Activated naive CD4-positive, alpha-beta T cell treated with anti-CD3 and anti-CD28 coated beads, Interleukin-2, amount 50 U/mL, for 24 hours (primary cell): ENCODE measurements around the gene SSX4.
"Not testable (repeated sequence)": the region's sequence is repeated elsewhere in the genome, so short reads cannot be mapped to it uniquely, and the experiment has no call there.

Experiments used
- H3K27ac Mint-ChIP-seq: one replicate; pipeline ENCODE4 v1.8.0; 2021; ENCODE audit warnings: mild to moderate bottlenecking, mixed read lengths
- H3K27me3 Mint-ChIP-seq: one replicate; pipeline ENCODE4 v1.8.0; 2021; ENCODE audit warnings: mixed read lengths
- H3K36me3 Mint-ChIP-seq: one replicate; pipeline ENCODE4 v1.8.0; 2021; ENCODE audit warnings: mixed read lengths
- H3K4me1 Mint-ChIP-seq: one replicate; pipeline ENCODE4 v1.8.0; 2021; ENCODE audit warnings: mixed read lengths
- H3K4me3 Mint-ChIP-seq: one replicate; pipeline ENCODE4 v1.8.0; 2021; ENCODE audit warnings: mild to moderate bottlenecking, mixed read lengths
- H3K9me3 Mint-ChIP-seq: one replicate; pipeline ENCODE4 v1.8.0; 2021; ENCODE audit warnings: mixed read lengths

The SSX4 gene, protein sequence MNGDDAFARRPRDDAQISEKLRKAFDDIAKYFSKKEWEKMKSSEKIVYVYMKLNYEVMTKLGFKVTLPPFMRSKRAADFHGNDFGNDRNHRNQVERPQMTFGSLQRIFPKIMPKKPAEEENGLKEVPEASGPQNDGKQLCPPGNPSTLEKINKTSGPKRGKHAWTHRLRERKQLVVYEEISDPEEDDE

DNA sequence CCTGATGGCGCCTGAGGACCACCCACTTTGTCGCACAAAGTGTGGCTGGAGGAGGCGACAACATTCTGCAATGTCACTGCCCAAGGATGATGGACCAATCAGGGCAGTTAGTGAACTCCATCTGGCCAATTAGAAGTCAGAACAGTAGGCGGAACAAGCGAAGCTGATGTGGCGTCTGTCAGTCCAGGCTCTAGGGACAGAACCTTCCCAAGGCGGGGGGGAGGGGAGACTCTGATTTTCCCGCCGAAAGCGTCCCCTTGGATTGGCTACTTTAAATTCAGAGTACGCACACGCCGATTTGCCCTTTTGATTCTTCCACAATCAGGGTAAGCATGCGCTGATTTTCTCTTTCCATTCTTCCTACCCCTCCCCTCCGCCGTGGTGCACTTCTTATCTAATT is at the start of gene SSX4:
TSS of gene SSX4 (plus strand) at position 301 of the 400 bp plus-strand sequence. CDS start 515 bp downstream, outside the sequence.
- H3K4me1 Mint-ChIP-seq, H3K36me3 Mint-ChIP-seq, H3K9me3 Mint-ChIP-seq, H3K27me3 Mint-ChIP-seq, H3K4me3 Mint-ChIP-seq, H3K27ac Mint-ChIP-seq: not testable (repeated sequence)

DNA sequence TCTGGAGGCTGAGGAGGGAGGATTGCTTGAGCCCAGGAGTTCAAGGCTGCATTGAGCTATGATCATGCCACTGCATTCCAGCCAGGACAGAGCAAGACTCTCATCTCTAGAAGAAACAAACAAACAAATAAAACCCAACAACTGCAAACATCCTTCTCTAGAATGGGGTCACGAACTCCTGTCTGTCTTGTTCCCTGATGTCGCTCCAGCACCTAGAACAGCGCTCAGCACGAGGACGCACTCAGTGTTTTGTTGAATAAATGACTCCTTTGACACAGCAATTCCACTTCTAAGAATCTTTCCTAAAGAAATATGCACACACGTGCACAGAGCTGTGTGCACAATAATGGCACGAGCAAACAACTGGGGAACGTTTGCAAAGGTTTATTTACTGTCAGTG is 37.3 kb upstream of the SSX4 start:
- not testable (repeated sequence) for H3K4me1 Mint-ChIP-seq, H3K4me3 Mint-ChIP-seq, H3K36me3 Mint-ChIP-seq, H3K9me3 Mint-ChIP-seq, H3K27me3 Mint-ChIP-seq, H3K27ac Mint-ChIP-seq

DNA sequence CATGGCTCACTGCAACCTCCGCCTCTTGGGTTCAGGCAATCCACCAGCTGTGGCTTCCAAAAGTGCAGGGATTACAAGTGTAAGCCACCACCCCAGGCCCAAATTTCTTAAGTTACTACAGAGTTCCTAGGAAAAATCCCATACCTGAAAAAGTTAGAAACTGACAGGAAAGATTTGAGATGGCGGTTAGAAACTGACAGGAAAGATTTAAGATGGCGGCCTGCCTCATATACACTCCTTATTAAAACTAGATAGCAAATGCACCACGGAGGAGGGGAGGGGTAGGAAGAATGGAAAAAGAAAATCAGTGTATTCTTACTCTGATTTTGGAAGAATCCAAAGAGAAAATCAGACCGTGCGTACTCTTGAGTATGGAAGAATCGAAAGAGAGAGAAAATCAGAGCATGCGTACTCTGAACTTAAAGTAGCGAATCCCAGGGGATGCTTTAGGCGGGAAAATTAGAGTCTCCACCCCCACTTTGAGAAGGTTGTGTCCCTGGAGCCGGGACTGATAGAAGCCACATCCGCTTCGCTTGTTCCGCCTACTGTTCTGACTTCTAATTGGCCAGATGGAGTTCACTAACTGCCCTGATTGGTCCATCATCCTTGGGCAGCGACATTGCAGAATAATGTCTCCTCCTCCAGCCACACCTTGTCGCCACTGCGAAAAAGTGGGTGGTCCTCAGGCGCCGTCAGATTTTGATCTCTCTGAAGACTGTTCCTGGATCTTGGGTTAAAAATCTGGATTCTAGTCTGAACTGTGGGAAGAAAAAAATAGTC is 26.8 kb upstream of the SSX4 start, which contains the start of gene SSX3:
TSS of gene SSX3 (minus strand) at position 389 of the 780 bp plus-strand sequence. CDS start 1,454 bp downstream, outside the sequence.
- not testable (repeated sequence) for H3K27me3 Mint-ChIP-seq, H3K9me3 Mint-ChIP-seq, H3K4me1 Mint-ChIP-seq, H3K4me3 Mint-ChIP-seq, H3K27ac Mint-ChIP-seq, H3K36me3 Mint-ChIP-seq

DNA sequence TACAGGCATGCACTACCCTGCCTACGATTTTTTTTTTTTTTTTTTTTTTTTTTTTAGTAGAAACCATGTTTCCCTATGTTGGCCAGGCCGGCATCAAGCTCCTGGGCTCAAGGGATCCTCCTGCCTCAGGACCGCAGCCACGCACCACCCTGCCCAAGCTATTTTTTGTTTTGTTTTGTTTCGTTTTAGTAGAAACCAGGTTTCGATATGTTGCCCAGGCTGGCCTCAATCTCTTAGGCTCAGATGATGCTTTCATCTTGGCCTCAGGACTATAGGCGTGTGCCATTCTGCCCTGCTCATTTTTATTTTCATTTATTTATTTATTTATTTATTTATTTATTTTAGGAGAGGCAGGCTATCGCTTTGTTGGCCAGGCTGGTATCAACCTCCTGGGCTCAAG is 25.7 kb upstream of the SSX4 start:
- no peak overlapping the region for H3K4me3 Mint-ChIP-seq
- no peak overlapping the region for H3K27ac Mint-ChIP-seq
- H3K9me3 Mint-ChIP-seq = no peaks in the 10 kb centered on the region
- H3K27me3 Mint-ChIP-seq = no peaks in the 10 kb centered on the region
- H3K36me3 Mint-ChIP-seq = no peaks in the 10 kb centered on the region
- H3K4me1 Mint-ChIP-seq = no peaks in the 10 kb centered on the region

DNA sequence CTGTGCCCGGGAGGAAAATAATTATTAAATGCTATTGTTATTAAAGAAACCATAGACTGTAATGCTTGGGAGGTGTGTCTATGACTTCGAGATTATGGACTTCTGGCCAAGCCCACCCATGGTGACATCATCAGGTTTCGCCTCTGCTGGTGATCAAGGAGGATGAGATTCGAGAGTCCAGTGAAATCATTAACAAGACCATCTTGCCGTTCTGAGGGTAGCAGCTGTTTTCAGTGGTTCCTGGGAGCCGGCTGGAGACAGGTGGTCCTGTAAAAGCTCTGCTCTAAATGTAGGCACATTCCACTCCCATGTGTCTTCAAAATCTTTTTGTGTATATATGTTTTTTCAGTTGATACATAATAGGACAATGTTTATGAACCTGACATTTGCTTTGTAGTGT is 24.1 kb upstream of the SSX4 start:
- not testable (repeated sequence) for H3K4me1 Mint-ChIP-seq, H3K27me3 Mint-ChIP-seq, H3K27ac Mint-ChIP-seq, H3K9me3 Mint-ChIP-seq, H3K4me3 Mint-ChIP-seq, H3K36me3 Mint-ChIP-seq

DNA sequence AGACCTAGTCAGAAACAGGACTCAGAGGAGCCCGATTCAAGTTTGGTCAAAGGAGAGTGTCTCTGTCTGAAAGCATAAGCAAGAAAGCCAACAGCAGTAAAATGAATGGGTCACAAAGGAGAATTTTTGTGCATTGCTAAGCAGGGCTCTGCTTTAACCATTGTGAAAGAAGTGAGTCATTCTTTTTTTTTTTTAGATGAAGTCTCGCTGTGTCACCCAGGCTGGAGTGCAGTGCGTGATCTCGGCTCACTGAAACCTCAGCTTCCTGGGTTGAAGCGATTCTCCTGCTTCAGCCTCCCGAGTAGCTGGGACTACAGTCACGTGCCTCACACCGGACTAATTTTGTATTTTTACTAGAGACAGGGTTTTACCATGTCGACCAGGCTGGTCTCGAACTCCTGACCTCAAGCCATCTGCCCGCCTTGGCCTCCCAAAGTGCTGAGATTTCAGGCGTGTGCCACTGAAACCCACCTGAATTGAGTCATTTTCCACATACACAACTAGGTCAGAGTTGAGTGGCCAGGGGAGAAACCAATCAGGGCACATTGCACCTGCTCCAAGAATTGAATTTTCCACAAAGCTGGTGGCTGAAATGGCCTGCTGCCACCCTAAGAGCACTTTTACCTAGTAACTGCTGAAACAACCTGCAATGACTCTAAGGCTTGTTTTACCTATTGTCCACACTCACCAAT is 15.5 kb upstream of the SSX4 start:
- H3K36me3 Mint-ChIP-seq, H3K4me3 Mint-ChIP-seq, H3K4me1 Mint-ChIP-seq, H3K9me3 Mint-ChIP-seq, H3K27ac Mint-ChIP-seq, H3K27me3 Mint-ChIP-seq: not testable (repeated sequence)

DNA sequence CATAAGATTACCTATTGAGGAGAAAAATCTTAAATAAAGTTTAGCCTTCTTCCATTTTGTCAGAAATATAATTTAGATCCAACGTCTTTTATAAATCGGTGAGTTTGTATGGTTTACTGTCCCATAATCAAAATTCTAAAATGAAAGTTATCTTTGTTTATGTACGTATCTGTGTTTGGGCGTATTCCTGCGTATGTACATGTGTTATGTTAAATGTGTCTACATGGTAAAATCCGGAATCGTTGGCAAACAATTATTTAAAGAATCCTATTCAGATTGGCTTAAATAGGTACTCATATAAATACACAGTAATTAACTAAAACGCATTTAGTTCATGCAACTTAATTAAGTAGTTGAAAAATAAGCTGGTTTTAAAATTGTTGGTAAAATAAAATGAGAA is 12.9 kb upstream of the SSX4 start:
- H3K36me3 Mint-ChIP-seq, H3K4me1 Mint-ChIP-seq, H3K27ac Mint-ChIP-seq, H3K4me3 Mint-ChIP-seq, H3K27me3 Mint-ChIP-seq, H3K9me3 Mint-ChIP-seq: not testable (repeated sequence)

DNA sequence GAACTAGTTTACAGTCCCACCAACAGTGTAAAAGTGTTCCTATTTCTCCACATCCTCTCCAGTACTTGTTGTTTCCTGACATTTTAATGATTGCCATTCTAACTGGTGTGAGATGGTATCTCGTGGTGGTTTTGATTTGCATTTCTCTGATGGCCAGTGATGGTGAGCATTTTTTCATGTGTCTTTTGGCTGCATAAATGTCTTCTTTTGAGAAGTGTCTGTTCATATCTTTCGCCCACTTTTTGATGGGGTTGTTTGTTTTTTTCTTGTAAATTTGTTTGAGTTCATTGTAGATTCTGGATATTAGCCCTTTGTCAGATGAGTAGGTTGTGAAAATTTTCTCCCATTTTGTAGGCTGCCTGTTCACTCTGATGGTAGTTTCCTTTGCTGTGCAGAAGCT is 13.6 kb downstream of the SSX4 start:
- H3K9me3 Mint-ChIP-seq, H3K36me3 Mint-ChIP-seq, H3K4me3 Mint-ChIP-seq, H3K27ac Mint-ChIP-seq, H3K4me1 Mint-ChIP-seq, H3K27me3 Mint-ChIP-seq: not testable (repeated sequence)

DNA sequence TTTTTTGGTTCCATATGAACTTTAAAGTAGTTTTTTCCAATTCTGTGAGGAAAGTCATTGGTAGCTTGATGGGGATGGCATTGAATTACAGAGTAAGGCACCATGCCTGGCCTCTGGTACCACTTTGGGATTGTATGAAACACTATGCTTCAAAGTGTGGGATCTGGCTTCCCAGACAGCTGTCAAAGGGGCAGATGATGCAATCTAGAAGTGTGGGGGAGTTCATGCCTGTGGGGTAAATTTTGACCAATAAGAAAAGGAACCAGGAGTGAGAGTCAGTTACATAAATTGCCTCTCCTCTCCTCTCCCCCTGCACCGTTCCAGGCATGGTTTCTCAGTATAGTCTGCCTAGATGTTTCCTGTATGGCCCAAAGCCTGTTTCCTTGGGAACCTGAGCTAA is 14.5 kb downstream of the SSX4 start:
- not testable (repeated sequence) for H3K4me1 Mint-ChIP-seq, H3K9me3 Mint-ChIP-seq, H3K4me3 Mint-ChIP-seq, H3K27ac Mint-ChIP-seq, H3K36me3 Mint-ChIP-seq, H3K27me3 Mint-ChIP-seq

DNA sequence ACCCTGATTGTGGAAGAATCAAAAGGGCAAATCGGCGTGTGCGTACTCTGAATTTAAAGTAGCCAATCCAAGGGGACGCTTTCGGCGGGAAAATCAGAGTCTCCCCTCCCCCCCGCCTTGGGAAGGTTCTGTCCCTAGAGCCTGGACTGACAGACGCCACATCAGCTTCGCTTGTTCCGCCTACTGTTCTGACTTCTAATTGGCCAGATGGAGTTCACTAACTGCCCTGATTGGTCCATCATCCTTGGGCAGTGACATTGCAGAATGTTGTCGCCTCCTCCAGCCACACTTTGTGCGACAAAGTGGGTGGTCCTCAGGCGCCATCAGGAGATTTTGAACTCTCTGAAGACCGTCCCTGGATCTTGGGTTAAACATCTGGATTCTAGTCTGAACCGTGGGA is 28.5 kb downstream of the SSX4 start, which contains the start of gene SSX4B:
TSS of gene SSX4B (minus strand) at position 101 of the 400 bp plus-strand sequence. CDS start 588 bp downstream, outside the sequence.
- H3K27ac Mint-ChIP-seq, H3K4me3 Mint-ChIP-seq, H3K27me3 Mint-ChIP-seq, H3K4me1 Mint-ChIP-seq, H3K9me3 Mint-ChIP-seq, H3K36me3 Mint-ChIP-seq: not testable (repeated sequence)

DNA sequence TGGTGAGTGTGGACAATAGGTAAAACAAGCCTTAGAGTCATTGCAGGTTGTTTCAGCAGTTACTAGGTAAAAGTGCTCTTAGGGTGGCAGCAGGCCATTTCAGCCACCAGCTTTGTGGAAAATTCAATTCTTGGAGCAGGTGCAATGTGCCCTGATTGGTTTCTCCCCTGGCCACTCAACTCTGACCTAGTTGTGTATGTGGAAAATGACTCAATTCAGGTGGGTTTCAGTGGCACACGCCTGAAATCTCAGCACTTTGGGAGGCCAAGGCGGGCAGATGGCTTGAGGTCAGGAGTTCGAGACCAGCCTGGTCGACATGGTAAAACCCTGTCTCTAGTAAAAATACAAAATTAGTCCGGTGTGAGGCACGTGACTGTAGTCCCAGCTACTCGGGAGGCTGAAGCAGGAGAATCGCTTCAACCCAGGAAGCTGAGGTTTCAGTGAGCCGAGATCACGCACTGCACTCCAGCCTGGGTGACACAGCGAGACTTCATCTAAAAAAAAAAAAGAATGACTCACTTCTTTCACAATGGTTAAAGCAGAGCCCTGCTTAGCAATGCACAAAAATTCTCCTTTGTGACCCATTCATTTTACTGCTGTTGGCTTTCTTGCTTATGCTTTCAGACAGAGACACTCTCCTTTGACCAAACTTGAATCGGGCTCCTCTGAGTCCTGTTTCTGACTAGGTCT is 43.8 kb downstream of the SSX4 start:
- not testable (repeated sequence) for H3K36me3 Mint-ChIP-seq, H3K27ac Mint-ChIP-seq, H3K27me3 Mint-ChIP-seq, H3K4me1 Mint-ChIP-seq, H3K4me3 Mint-ChIP-seq, H3K9me3 Mint-ChIP-seq

DNA sequence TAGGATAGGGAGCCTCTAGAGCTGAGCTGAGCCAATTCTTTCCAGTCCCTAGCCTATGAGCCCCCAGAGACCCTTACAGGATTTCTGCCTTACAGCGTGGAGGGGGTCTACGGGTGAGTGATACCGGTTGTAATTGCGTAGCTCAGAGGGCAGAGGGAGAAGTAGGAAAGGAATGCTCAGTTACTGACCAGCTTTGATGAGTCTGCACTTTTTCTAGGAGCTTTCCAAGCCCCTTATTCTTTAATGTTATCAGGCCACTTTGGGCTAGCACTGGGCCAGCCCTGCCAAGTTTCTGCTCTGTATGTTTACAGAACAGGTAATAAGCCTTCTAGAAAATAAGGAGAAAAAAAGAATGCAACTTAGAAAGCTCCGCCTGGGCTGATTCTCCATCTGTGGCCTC is 46.3 kb downstream of the SSX4 start:
- not testable (repeated sequence) for H3K9me3 Mint-ChIP-seq, H3K36me3 Mint-ChIP-seq, H3K27ac Mint-ChIP-seq, H3K27me3 Mint-ChIP-seq, H3K4me3 Mint-ChIP-seq
- H3K4me1 Mint-ChIP-seq = peaks cover 10% of the 10 kb centered on the region

DNA sequence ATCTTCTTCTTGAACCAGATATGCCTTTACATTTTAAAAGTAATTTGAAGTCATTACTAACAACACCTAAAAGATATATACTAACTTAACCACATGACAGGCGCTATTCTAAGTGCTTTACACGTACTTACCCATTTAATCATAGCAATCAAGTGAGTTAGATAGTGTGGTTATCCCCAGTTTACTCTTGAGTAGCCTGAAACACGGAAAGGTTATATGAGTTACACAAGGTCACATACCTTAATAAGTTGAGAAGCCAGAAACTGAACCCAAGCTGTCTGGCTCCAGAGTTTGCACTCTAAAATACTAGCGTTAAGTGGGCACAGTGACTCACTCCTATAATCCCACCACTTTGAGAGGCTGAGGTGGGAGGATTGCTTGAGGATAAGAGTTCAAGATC is 46.8 kb downstream of the SSX4 start:
- H3K36me3 Mint-ChIP-seq, H3K27me3 Mint-ChIP-seq, H3K9me3 Mint-ChIP-seq, H3K27ac Mint-ChIP-seq, H3K4me3 Mint-ChIP-seq: not testable (repeated sequence)
- H3K4me1 Mint-ChIP-seq = peaks cover 10% of the 10 kb centered on the region

DNA sequence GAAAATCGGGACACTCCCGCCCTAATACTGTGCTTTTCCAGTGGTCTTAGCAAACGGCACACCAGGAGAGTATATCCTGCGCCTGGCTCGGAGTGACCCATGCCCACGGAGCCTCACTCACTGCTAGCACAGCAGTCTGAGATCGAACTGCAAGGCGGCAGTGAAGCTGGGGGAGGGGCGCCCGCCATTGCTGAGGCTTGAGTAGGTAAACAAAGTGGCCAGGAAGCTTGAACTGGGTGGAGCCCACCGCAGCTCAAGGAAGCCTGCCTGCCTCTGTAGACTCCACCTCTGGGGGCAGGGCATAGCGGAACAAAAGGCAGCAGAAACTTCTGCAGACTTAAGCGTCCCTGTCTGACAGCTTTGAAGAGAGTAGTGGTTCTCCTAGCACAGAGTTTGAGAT is 50.4 kb downstream of the SSX4 start:
- not testable (repeated sequence) for H3K4me3 Mint-ChIP-seq, H3K9me3 Mint-ChIP-seq, H3K27ac Mint-ChIP-seq, H3K36me3 Mint-ChIP-seq, H3K27me3 Mint-ChIP-seq, H3K4me1 Mint-ChIP-seq
